Measurements from ENCODE around the gene HHIPL1.
"Not testable (repeated sequence)": the region's sequence is repeated elsewhere in the genome, so short reads cannot be mapped to it uniquely, and the experiment has no call there.

Gene HHIPL1

GRCh38 chr14:99634443-99634842 lies 10.5 kb upstream of the HHIPL1 start:
- DNase-seq (ENCODE audit: low read depth): no peak

- no peak for DNase-seq (ENCODE audit: low read depth)
These were observed 9.8 kb upstream of the HHIPL1 start for GRCh38 chr14:99635116-99635515.

- DNase-seq (ENCODE audit: low read depth): no peak
These were observed 8.4 kb upstream of the HHIPL1 start for GRCh38 chr14:99636487-99636886.

- no peak for DNase-seq (ENCODE audit: low read depth)
These were observed 7.3 kb upstream of the HHIPL1 start for GRCh38 chr14:99637624-99638023.

- not testable (repeated sequence) for DNase-seq (ENCODE audit: low read depth)
These were observed 2.2 kb upstream of the HHIPL1 start for GRCh38 chr14:99642771-99643170.

- no peak for DNase-seq (ENCODE audit: low read depth)
These were observed 1.6 kb upstream of the HHIPL1 start for GRCh38 chr14:99643343-99643742.

GRCh38 chr14:99644035-99644587 lies 818 bp upstream of the HHIPL1 start:
- no peak for DNase-seq (ENCODE audit: low read depth)

- DNase-seq (ENCODE audit: low read depth): no peak
These were observed 896 bp downstream of the HHIPL1 start for GRCh38 chr14:99645545-99646505.

GRCh38 chr14:99647411-99647810 lies 2.5 kb downstream of the HHIPL1 start:
- DNase-seq (ENCODE audit: low read depth): no peak

GRCh38 chr14:99648027-99648784 lies 3.3 kb downstream of the HHIPL1 start:
- no peak for DNase-seq (ENCODE audit: low read depth)

- DNase-seq (ENCODE audit: low read depth): no peak
These were observed 4.3 kb downstream of the HHIPL1 start for GRCh38 chr14:99649219-99649618.

- no peak for DNase-seq (ENCODE audit: low read depth)
These were observed 4.7 kb downstream of the HHIPL1 start for GRCh38 chr14:99649643-99650042.

GRCh38 chr14:99650189-99650588 lies 5.3 kb downstream of the HHIPL1 start:
- no peak for DNase-seq (ENCODE audit: low read depth)

GRCh38 chr14:99651953-99652746 lies 7.2 kb downstream of the HHIPL1 start:
- no peak for DNase-seq (ENCODE audit: low read depth)

GRCh38 chr14:99654235-99654985 lies 9.5 kb downstream of the HHIPL1 start:
- DNase-seq (ENCODE audit: low read depth): no peak

GRCh38 chr14:99655521-99655920 lies 10.6 kb downstream of the HHIPL1 start:
- DNase-seq (ENCODE audit: low read depth): no peak

- no peak for DNase-seq (ENCODE audit: low read depth)
These were observed 11.2 kb downstream of the HHIPL1 start for GRCh38 chr14:99656171-99656570.

GRCh38 chr14:99657645-99658155 lies 12.8 kb downstream of the HHIPL1 start:
- DNase-seq (ENCODE audit: low read depth): no peak

- no peak for DNase-seq (ENCODE audit: low read depth)
These were observed 13.4 kb downstream of the HHIPL1 start for GRCh38 chr14:99658218-99658845.

GRCh38 chr14:99659333-99659741 lies 14.4 kb downstream of the HHIPL1 start:
- no peak for DNase-seq (ENCODE audit: low read depth)
